DMS153 treated with DMSO at 0.1 percent for 48 hours (cell line): Measurements from ENCODE around the gene AQP7.
"Not testable (repeated sequence)": the region's sequence is repeated elsewhere in the genome, so short reads cannot be mapped to it uniquely, and the experiment has no call there.

Experiments used
- DNase-seq: peaks from one replicate; lab custom pipeline; 2025; ENCODE audit not compliant: unreplicated experiment; lab: John Stamatoyannopoulos, UW

The AQP7 gene

GRCh38 chr9:33402371-33402770 lies at the start of gene AQP7:
TSS of gene AQP7 (minus strand) at chr9:33402568. CDS start at chr9:33401262, 1,306 bp downstream.
- not testable (repeated sequence) for DNase-seq

- DNase-seq, result no peak
These were observed 48.3 kb upstream of the AQP7 start for GRCh38 chr9:33450621-33451146.

- DNase-seq, result no peak
These were observed 47.3 kb upstream of the AQP7 start for GRCh38 chr9:33449715-33450114.

GRCh38 chr9:33447799-33448553 lies 45.6 kb upstream of the AQP7 start:
- no peak for DNase-seq

- no peak for DNase-seq
These were observed 44.8 kb upstream of the AQP7 start, which contains the start of gene AQP3 for GRCh38 chr9:33446946-33447798. TSS of gene AQP3 (minus strand) at chr9:33447593. CDS start at chr9:33447530, 63 bp downstream.

- DNase-seq, result no peak
These were observed 44.0 kb upstream of the AQP7 start for GRCh38 chr9:33446240-33446945.

GRCh38 chr9:33445389-33446239 lies 43.2 kb upstream of the AQP7 start:
- DNase-seq, result no peak

GRCh38 chr9:33443464-33444154 lies 41.2 kb upstream of the AQP7 start:
- no peak for DNase-seq

GRCh38 chr9:33443047-33443446 lies 40.7 kb upstream of the AQP7 start:
- no peak for DNase-seq

- DNase-seq, result no peak
These were observed 39.8 kb upstream of the AQP7 start for GRCh38 chr9:33442125-33442524.

- no peak for DNase-seq
These were observed 38.2 kb upstream of the AQP7 start for GRCh38 chr9:33440609-33441008.

GRCh38 chr9:33440204-33440603 lies 37.8 kb upstream of the AQP7 start:
- DNase-seq, result no peak

GRCh38 chr9:33439731-33440130 lies 37.4 kb upstream of the AQP7 start:
- DNase-seq, result no peak

- no peak for DNase-seq
These were observed 36.7 kb upstream of the AQP7 start for GRCh38 chr9:33438926-33439680.

- DNase-seq, result no peak
These were observed 35.5 kb upstream of the AQP7 start for GRCh38 chr9:33437898-33438297.

- DNase-seq, result no peak
These were observed 34.8 kb upstream of the AQP7 start for GRCh38 chr9:33437205-33437604.

- DNase-seq, result no peak
These were observed 34.1 kb upstream of the AQP7 start for GRCh38 chr9:33436445-33436844.

GRCh38 chr9:33435821-33436277 lies 33.5 kb upstream of the AQP7 start:
- no peak for DNase-seq
